Ovary (tissue), 3 donors: ENCODE results near the gene CCS.

Experiments used
- CTCF ChIP-seq, 3 donors: fragments of 450-650 bp in 2 of 3; fragments of 200-600 bp in 1 of 3; IDR thresholded peaks; one replicate each; pipeline versions ENCODE4 v1.5.1 to v1.8.0; 2016 to 2022; ENCODE audit warnings: antibody characterized with exemption in 3 of 3, mild to moderate bottlenecking in 1 of 3
- EP300 ChIP-seq: sonication (generic); formaldehyde crosslinking; IDR thresholded peaks from one replicate; pipeline ENCODE4 v1.6.1; 2017; ENCODE audit warnings: antibody characterized with exemption
- donor health status: DM: no; HTN: no; CAD: no.

GRCh38 chr11:66649903-66650302, 56.9 kb downstream of the CCS start:
- TF ChIP-seq CTCF (IDR thresholded peaks at IDR 0.05) (no peak), EP300 (no peak)
